Keratinocyte (primary cell): ENCODE data around the gene NCCRP1.

ENCODE experiments used
- EZH2 ChIP-seq: IDR thresholded peaks from one replicate; pipeline ENCODE4 v1.6.1; 2012; ENCODE audit warnings: inconsistent platforms, mild to moderate bottlenecking, low read length, moderate library complexity
- TF ChIP-seq, protein P1 (sequence below), 3 experiments: IDR thresholded peaks in 1 of 3; conservative IDR thresholded peaks in 1 of 3; optimal IDR thresholded peaks in 1 of 3; 2 replicates in 2 of 3; 3 replicates in 1 of 3; pipeline versions ENCODE3 to v1.5.1; 2011; ENCODE audit warnings: low read length in 3 of 3, mild to moderate bottlenecking in 3 of 3, moderate library complexity in 2 of 3, control low read depth in 1 of 3, inconsistent platforms in 1 of 3; ENCODE audit not compliant: insufficient read depth in 2 of 3; ENCODE audit errors: extremely low read depth in 1 of 3

DNA sequence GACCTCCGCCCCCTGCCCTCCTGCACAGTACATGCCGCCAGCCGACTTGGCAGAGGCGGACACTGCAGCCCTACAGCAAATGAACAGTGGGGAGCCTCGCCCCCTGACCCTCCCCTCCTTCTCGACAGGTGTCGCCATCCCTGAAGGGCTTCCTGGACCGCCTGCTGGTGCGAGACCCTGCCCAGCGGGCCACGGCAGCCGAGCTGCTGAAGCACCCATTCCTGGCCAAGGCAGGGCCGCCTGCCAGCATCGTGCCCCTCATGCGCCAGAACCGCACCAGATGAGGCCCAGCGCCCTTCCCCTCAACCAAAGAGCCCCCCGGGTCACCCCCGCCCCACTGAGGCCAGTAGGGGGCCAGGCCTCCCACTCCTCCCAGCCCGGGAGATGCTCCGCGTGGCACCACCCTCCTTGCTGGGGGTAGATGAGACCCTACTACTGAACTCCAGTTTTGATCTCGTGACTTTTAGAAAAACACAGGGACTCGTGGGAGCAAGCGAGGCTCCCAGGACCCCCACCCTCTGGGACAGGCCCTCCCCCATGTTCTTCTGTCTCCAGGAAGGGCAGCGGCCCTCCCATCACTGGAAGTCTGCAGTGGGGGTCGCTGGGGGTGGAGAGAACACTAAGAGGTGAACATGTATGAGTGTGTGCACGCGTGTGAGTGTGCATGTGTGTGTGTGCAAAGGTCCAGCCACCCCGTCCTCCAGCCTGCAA, 18.3 kb upstream of the NCCRP1 start:
- TF ChIP-seq, protein P1, sequence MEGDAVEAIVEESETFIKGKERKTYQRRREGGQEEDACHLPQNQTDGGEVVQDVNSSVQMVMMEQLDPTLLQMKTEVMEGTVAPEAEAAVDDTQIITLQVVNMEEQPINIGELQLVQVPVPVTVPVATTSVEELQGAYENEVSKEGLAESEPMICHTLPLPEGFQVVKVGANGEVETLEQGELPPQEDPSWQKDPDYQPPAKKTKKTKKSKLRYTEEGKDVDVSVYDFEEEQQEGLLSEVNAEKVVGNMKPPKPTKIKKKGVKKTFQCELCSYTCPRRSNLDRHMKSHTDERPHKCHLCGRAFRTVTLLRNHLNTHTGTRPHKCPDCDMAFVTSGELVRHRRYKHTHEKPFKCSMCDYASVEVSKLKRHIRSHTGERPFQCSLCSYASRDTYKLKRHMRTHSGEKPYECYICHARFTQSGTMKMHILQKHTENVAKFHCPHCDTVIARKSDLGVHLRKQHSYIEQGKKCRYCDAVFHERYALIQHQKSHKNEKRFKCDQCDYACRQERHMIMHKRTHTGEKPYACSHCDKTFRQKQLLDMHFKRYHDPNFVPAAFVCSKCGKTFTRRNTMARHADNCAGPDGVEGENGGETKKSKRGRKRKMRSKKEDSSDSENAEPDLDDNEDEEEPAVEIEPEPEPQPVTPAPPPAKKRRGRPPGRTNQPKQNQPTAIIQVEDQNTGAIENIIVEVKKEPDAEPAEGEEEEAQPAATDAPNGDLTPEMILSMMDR (optimal IDR thresholded peaks at IDR 0.05 in 1 of 3, IDR thresholded peaks at IDR 0.05 in 1 of 3, conservative IDR thresholded peaks at IDR 0.05 in 1 of 3; ENCODE audit: extremely low read depth in 1 of 3, insufficient read depth in 2 of 3, low read length in 3 of 3), result no peak
- TF ChIP-seq EZH2, result no peak
